Prostate gland (tissue), 2 donors: ENCODE measurements around the gene REPIN1.

Source experiments
- POLR2A ChIP-seq: fragments of 450-650 bp; IDR thresholded peaks from one replicate; pipeline ENCODE4 v1.6.1; 2016; ENCODE audit warnings: antibody characterized with exemption, mild to moderate bottlenecking
- TF ChIP-seq, protein P1 (sequence below), 4 experiments: fragments of 200-600 bp in 2 of 4; fragments of 450-650 bp in 2 of 4; sonication (generic) in 2 of 4; IDR thresholded peaks; 1 replicate in 3 of 4; 2 replicates in 1 of 4; pipeline ENCODE4 v1.5.1; 2016 to 2019; ENCODE audit warnings: antibody characterized with exemption in 4 of 4, mild to moderate bottlenecking in 2 of 4, moderate library complexity in 2 of 4

DNA sequence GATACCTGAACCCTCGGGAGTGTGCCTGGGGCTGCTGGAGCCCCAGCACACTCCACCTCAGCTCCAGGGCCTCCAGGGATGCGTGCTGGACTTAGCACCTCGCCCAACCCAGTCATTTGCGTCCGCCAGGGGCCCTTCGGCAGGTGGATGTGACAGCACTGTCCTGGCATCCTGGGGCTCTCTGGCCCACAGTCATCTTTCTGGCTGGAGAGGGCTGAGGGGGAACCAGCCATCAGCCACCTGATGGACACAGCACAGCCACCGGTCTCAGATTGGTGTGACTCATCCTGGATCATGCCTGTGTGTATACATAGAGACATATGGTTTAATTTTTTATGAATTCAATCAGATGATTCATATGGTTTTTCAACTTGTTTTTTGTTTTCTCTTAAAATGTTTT is 21.6 kb downstream of the REPIN1 start:
- TF ChIP-seq, protein P1, sequence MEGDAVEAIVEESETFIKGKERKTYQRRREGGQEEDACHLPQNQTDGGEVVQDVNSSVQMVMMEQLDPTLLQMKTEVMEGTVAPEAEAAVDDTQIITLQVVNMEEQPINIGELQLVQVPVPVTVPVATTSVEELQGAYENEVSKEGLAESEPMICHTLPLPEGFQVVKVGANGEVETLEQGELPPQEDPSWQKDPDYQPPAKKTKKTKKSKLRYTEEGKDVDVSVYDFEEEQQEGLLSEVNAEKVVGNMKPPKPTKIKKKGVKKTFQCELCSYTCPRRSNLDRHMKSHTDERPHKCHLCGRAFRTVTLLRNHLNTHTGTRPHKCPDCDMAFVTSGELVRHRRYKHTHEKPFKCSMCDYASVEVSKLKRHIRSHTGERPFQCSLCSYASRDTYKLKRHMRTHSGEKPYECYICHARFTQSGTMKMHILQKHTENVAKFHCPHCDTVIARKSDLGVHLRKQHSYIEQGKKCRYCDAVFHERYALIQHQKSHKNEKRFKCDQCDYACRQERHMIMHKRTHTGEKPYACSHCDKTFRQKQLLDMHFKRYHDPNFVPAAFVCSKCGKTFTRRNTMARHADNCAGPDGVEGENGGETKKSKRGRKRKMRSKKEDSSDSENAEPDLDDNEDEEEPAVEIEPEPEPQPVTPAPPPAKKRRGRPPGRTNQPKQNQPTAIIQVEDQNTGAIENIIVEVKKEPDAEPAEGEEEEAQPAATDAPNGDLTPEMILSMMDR (IDR thresholded peaks at IDR 0.05) = no peak
- no peak for TF ChIP-seq POLR2A
